CD14-positive monocyte (primary cell): ENCODE measurements around the gene PLD6. TPM values are rescaled to one million over a fixed set of nuclear protein-coding genes. Genes with fewer than 3 reads are reported as not detected.

Source experiments
- DNase-seq, 3 donors: peaks; one replicate each; pipeline ENCODE4 v3.0.0-alpha.2; 2011 to 2022
- H2AFZ ChIP-seq: 2 replicates; pipeline ENCODE4 v1.6.0; 2012; ENCODE audit warnings: mild to moderate bottlenecking, low read depth, low read length, inconsistent platforms; ENCODE audit not compliant: insufficient read depth, poor library complexity, severe bottlenecking
- H3K27ac ChIP-seq, 2 donors: 1 replicate in 1 of 2; 2 replicates in 1 of 2; pipeline ENCODE4 v1.5.1; 2012 to 2013; ENCODE audit warnings: low read length in 2 of 2, control low read depth in 1 of 2, inconsistent platforms in 1 of 2, low read depth in 1 of 2, mild to moderate bottlenecking in 1 of 2
- H3K27me3 ChIP-seq, 2 donors: one replicate each; pipeline versions ENCODE4 v1.6.0 to v1.6.1; 2011 to 2013; ENCODE audit warnings: low read length in 2 of 2; ENCODE audit not compliant: control insufficient read depth in 2 of 2, insufficient read depth in 2 of 2
- H3K36me3 ChIP-seq, 2 donors: replicated peaks in 1 of 2; 1 replicate in 1 of 2; 2 replicates in 1 of 2; pipeline versions ENCODE4 v1.5.1 to v1.6.1; 2012 to 2013; ENCODE audit warnings: low read length in 2 of 2, control low read depth in 1 of 2, inconsistent platforms in 1 of 2, mild to moderate bottlenecking in 1 of 2; ENCODE audit not compliant: insufficient read depth in 2 of 2, control insufficient read depth in 1 of 2
- H3K4me1 ChIP-seq, 2 donors: 1 replicate in 1 of 2; 2 replicates in 1 of 2; pipeline versions ENCODE4 v1.5.1 to v1.6.1; 2012 to 2013; ENCODE audit warnings: low read length in 2 of 2, control low read depth in 1 of 2, inconsistent platforms in 1 of 2, mild to moderate bottlenecking in 1 of 2, moderate library complexity in 1 of 2; ENCODE audit not compliant: insufficient read depth in 2 of 2, control insufficient read depth in 1 of 2
- H3K4me2 ChIP-seq: replicated peaks from 2 replicates; pipeline ENCODE3; 2012; ENCODE audit warnings: low read length, moderate library complexity, mild to moderate bottlenecking; ENCODE audit not compliant: poor library complexity, severe bottlenecking; ENCODE audit errors: extremely low read depth
- H3K4me3 ChIP-seq, 3 experiments: fragments of 200-600 bp in 1 of 3; sonication (generic) in 1 of 3; replicated peaks in 1 of 3; 1 replicate in 2 of 3; 2 replicates in 1 of 3; pipeline ENCODE4 v1.5.1; 2011 to 2013; ENCODE audit warnings: low read length in 3 of 3, mild to moderate bottlenecking in 3 of 3, control low read depth in 2 of 3, low read depth in 2 of 3, inconsistent platforms in 1 of 3, moderate library complexity in 1 of 3
- H3K79me2 ChIP-seq: 2 replicates; pipeline ENCODE4 v1.6.0; 2012; ENCODE audit warnings: mild to moderate bottlenecking, control low read depth, inconsistent platforms, low read length, moderate library complexity; ENCODE audit not compliant: insufficient read depth
- H3K9ac ChIP-seq: 2 replicates; pipeline ENCODE4 v1.6.0; 2017; ENCODE audit warnings: low read length, mild to moderate bottlenecking; ENCODE audit not compliant: insufficient read depth, poor library complexity, severe bottlenecking
- H3K9me3 ChIP-seq, 2 donors: replicated peaks in 1 of 2; 1 replicate in 1 of 2; 2 replicates in 1 of 2; pipeline versions ENCODE4 v1.5.1 to v1.6.1; 2012 to 2013; ENCODE audit warnings: low read length in 2 of 2, control low read depth in 1 of 2; ENCODE audit not compliant: control insufficient read depth in 1 of 2, insufficient read depth in 1 of 2
- H4K20me1 ChIP-seq: 2 replicates; pipeline ENCODE4 v1.6.0; 2012; ENCODE audit warnings: mild to moderate bottlenecking, low read length, control low read depth, moderate library complexity; ENCODE audit not compliant: insufficient read depth
- H3K27ac Mint-ChIP-seq, 7 donors: one replicate each; pipeline ENCODE4 v1.8.0; 2020; ENCODE audit warnings: mild to moderate bottlenecking in 7 of 7, mixed read lengths in 7 of 7, moderate library complexity in 6 of 7, inconsistent platforms in 2 of 7
- H3K27me3 Mint-ChIP-seq, 3 donors: one replicate each; pipeline ENCODE4 v1.8.0; 2021 to 2022; ENCODE audit warnings: low read depth in 3 of 3, mild to moderate bottlenecking in 3 of 3, mixed read lengths in 3 of 3, moderate library complexity in 3 of 3, inconsistent platforms in 1 of 3
- H3K36me3 Mint-ChIP-seq, 2 donors: one replicate each; pipeline ENCODE4 v1.8.0; 2020; ENCODE audit warnings: mixed read lengths in 2 of 2, inconsistent platforms in 1 of 2, mild to moderate bottlenecking in 1 of 2
- H3K4me1 Mint-ChIP-seq: one replicate; pipeline ENCODE4 v1.8.0; 2020; ENCODE audit warnings: mild to moderate bottlenecking, mixed read lengths
- H3K4me3 Mint-ChIP-seq, 2 donors: one replicate each; pipeline ENCODE4 v1.8.0; 2020; ENCODE audit warnings: mild to moderate bottlenecking in 2 of 2, mixed read lengths in 2 of 2, moderate library complexity in 1 of 2
- H3K9me3 Mint-ChIP-seq, 7 donors: one replicate each; pipeline ENCODE4 v1.8.0; 2020 to 2022; ENCODE audit warnings: mixed read lengths in 7 of 7, mild to moderate bottlenecking in 6 of 7, moderate library complexity in 6 of 7, inconsistent platforms in 2 of 7
- CTCF ChIP-seq: fragments of 200-600 bp; IDR thresholded peaks from one replicate; pipeline ENCODE4 v1.8.0; 2022; ENCODE audit warnings: antibody characterized with exemption, mild to moderate bottlenecking
- WGBS: methylation state at CpG from one replicate; pipeline ENCODE4 v1.1.5; 2013; ENCODE audit warnings: missing lambda C conversion rate; ENCODE audit not compliant: insufficient coverage; 5-methylcytosine and 5-hydroxymethylcytosine counted together
- intact Hi-C, 2 donors: fragments of 100-400 bp; cut with micrococcal nuclease; formaldehyde crosslinking; loops; one replicate each; pipeline versions ENCODE4 v1.15.0 to v1.15.1; 2023
- polyA plus RNA-seq, 3 donors: library from polyadenylated mRNA; depleted of rRNA in 1 of 3; unstranded in 2 of 3; stranded (reverse) in 1 of 3; fragments of 300-500 nt in 2 of 3; fragments of >200 nt in 1 of 3; fragmentation: Illumina TruSeq in 2 of 3; gene quantifications; 1 replicate in 2 of 3; 2 replicates in 1 of 3; pipeline ENCODE4 v1.2.3, GENCODE V29; 2012 to 2021

Gene PLD6
- polyA plus RNA-seq, 3 donors = 0.16 to 0.76 (median 0.50) TPM

GRCh38 chr17:17228521-17229279 lies 22.6 kb upstream of the PLD6 start:
- peaks cover 91 to 94% of the 10 kb centered on the region in 2 donors for H3K36me3 ChIP-seq
- WGBS = 97% methylated on average over 12 of the region's 17 CpGs
- no peak overlapping the region for H3K4me2 ChIP-seq
- H3K36me3 Mint-ChIP-seq = peaks cover 87 to 96% of the 10 kb centered on the region in 2 donors
- no peaks in the 10 kb centered on the region for H3K27me3 Mint-ChIP-seq
- H3K79me2 ChIP-seq = peaks cover 21% of the 10 kb centered on the region
- H4K20me1 ChIP-seq = peaks cover 86% of the 10 kb centered on the region
- no peak overlapping the region for H3K4me3 ChIP-seq
- H3K9me3 ChIP-seq = no peaks in the 10 kb centered on the region
- no peak for DNase-seq
- no peaks in the 10 kb centered on the region for H3K27me3 ChIP-seq
- peak overlapping the region in 1 of 7 donors; percentile 21 for H3K27ac Mint-ChIP-seq
- H3K4me1 ChIP-seq = no peaks in the 10 kb centered on the region
- intact Hi-C loops = loop anchor here in 1 of 2 donors (5.0 kb wide), 1 partner anchor 34 kb away; no protein-coding TSS in a partner anchor
- H3K9me3 Mint-ChIP-seq = no peaks in the 10 kb centered on the region
- no peak for TF ChIP-seq CTCF
- no peak overlapping the region for H3K27ac ChIP-seq
- H3K9ac ChIP-seq = no peak overlapping the region
- no peak overlapping the region for H2AFZ ChIP-seq
- no peak overlapping the region for H3K4me3 Mint-ChIP-seq
- H3K4me1 Mint-ChIP-seq = no peaks in the 10 kb centered on the region

DNA sequence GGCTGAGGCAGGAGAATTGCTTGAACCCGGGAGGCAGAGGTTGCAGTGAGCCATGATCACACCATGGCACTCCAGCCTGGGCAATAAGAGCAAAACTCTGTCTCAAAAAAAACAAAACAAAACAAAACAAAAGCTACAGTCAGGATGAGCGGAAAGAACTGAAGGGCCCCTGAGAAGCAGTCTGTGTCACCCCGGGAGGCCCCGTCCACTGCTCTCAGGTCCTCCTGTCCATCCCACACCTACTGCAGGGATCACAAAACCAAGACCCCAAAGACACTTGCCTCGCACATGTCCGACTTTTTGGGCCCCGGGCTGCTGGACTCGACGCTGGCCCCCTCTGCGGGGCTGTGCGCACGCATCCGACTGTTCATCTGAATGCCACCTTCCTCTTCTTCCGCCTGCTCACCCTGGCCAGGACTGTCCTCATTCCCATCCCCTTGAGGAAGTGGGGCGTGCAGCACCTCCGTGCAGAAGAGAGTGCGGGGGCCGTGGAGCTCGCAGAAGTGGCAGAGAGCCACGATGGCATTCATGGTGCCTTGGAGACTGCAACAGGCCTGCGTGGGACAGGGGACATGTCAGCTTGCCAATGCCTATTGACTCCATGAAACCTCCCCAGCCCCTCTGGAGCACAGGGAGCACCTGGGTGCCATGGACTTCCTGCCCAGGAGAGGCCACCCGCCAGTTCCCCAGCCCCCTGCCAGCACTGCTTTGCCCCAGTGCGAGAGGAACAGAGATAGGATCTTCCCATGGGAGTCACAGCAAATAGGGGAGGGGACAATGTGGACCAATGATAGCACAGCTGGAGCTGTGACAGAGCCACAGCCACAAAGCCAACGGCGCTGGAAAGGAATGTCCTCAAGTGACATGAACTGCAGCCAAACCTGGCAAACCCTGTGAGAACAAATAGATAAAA lies 21.7 kb upstream of the PLD6 start:
- no peak for TF ChIP-seq CTCF
- Histone ChIP-seq H3K9ac (no peak overlapping the region), H3K4me1 (no peaks in the 10 kb centered on the region), H3K4me3 (no peak overlapping the region), H3K4me2 (no peak overlapping the region), H3K27ac (no peak overlapping the region), H3K27me3 (no peaks in the 10 kb centered on the region), H3K79me2 (peaks cover 13% of the 10 kb centered on the region), H3K9me3 (no peaks in the 10 kb centered on the region), H2AFZ (no peak overlapping the region), H3K36me3 (peaks cover 99 to 100% of the 10 kb centered on the region in 2 donors), H4K20me1 (peaks cover 84% of the 10 kb centered on the region)
- H3K9me3 Mint-ChIP-seq = no peaks in the 10 kb centered on the region
- intact Hi-C loops = loop anchor here in 1 of 2 donors (5.0 kb wide), 1 partner anchor 34 kb away; no protein-coding TSS in a partner anchor
- no peaks in the 10 kb centered on the region for H3K4me1 Mint-ChIP-seq
- H3K4me3 Mint-ChIP-seq = no peak overlapping the region
- peaks cover 95 to 100% of the 10 kb centered on the region in 2 donors for H3K36me3 Mint-ChIP-seq
- WGBS = 96% methylated on average over 13 of the region's 25 CpGs
- H3K27ac Mint-ChIP-seq = no peak overlapping the region
- DNase-seq = no peak
- H3K27me3 Mint-ChIP-seq = no peaks in the 10 kb centered on the region
